CD14-positive monocyte (primary cell): ENCODE data around the gene SLC25A26. TPM values are rescaled to one million over a fixed set of nuclear protein-coding genes. Genes with fewer than 3 reads are reported as not detected.

Experiments used
- DNase-seq, 3 donors: peaks; one replicate each; pipeline ENCODE4 v3.0.0-alpha.2; 2011 to 2022
- H2AFZ ChIP-seq: 2 replicates; pipeline ENCODE4 v1.6.0; 2012; ENCODE audit warnings: mild to moderate bottlenecking, low read depth, low read length, inconsistent platforms; ENCODE audit not compliant: insufficient read depth, poor library complexity, severe bottlenecking
- H3K27ac ChIP-seq, 2 donors: 1 replicate in 1 of 2; 2 replicates in 1 of 2; pipeline ENCODE4 v1.5.1; 2012 to 2013; ENCODE audit warnings: low read length in 2 of 2, control low read depth in 1 of 2, inconsistent platforms in 1 of 2, low read depth in 1 of 2, mild to moderate bottlenecking in 1 of 2
- H3K27me3 ChIP-seq, 2 donors: one replicate each; pipeline versions ENCODE4 v1.6.0 to v1.6.1; 2011 to 2013; ENCODE audit warnings: low read length in 2 of 2; ENCODE audit not compliant: control insufficient read depth in 2 of 2, insufficient read depth in 2 of 2
- H3K36me3 ChIP-seq, 2 donors: replicated peaks in 1 of 2; 1 replicate in 1 of 2; 2 replicates in 1 of 2; pipeline versions ENCODE4 v1.5.1 to v1.6.1; 2012 to 2013; ENCODE audit warnings: low read length in 2 of 2, control low read depth in 1 of 2, inconsistent platforms in 1 of 2, mild to moderate bottlenecking in 1 of 2; ENCODE audit not compliant: insufficient read depth in 2 of 2, control insufficient read depth in 1 of 2
- H3K4me1 ChIP-seq, 2 donors: 1 replicate in 1 of 2; 2 replicates in 1 of 2; pipeline versions ENCODE4 v1.5.1 to v1.6.1; 2012 to 2013; ENCODE audit warnings: low read length in 2 of 2, control low read depth in 1 of 2, inconsistent platforms in 1 of 2, mild to moderate bottlenecking in 1 of 2, moderate library complexity in 1 of 2; ENCODE audit not compliant: insufficient read depth in 2 of 2, control insufficient read depth in 1 of 2
- H3K4me2 ChIP-seq: replicated peaks from 2 replicates; pipeline ENCODE3; 2012; ENCODE audit warnings: low read length, moderate library complexity, mild to moderate bottlenecking; ENCODE audit not compliant: poor library complexity, severe bottlenecking; ENCODE audit errors: extremely low read depth
- H3K4me3 ChIP-seq, 3 experiments: fragments of 200-600 bp in 1 of 3; sonication (generic) in 1 of 3; replicated peaks in 1 of 3; 1 replicate in 2 of 3; 2 replicates in 1 of 3; pipeline ENCODE4 v1.5.1; 2011 to 2013; ENCODE audit warnings: low read length in 3 of 3, mild to moderate bottlenecking in 3 of 3, control low read depth in 2 of 3, low read depth in 2 of 3, inconsistent platforms in 1 of 3, moderate library complexity in 1 of 3
- H3K79me2 ChIP-seq: 2 replicates; pipeline ENCODE4 v1.6.0; 2012; ENCODE audit warnings: mild to moderate bottlenecking, control low read depth, inconsistent platforms, low read length, moderate library complexity; ENCODE audit not compliant: insufficient read depth
- H3K9ac ChIP-seq: 2 replicates; pipeline ENCODE4 v1.6.0; 2017; ENCODE audit warnings: low read length, mild to moderate bottlenecking; ENCODE audit not compliant: insufficient read depth, poor library complexity, severe bottlenecking
- H3K9me3 ChIP-seq, 2 donors: replicated peaks in 1 of 2; 1 replicate in 1 of 2; 2 replicates in 1 of 2; pipeline versions ENCODE4 v1.5.1 to v1.6.1; 2012 to 2013; ENCODE audit warnings: low read length in 2 of 2, control low read depth in 1 of 2; ENCODE audit not compliant: control insufficient read depth in 1 of 2, insufficient read depth in 1 of 2
- H4K20me1 ChIP-seq: 2 replicates; pipeline ENCODE4 v1.6.0; 2012; ENCODE audit warnings: mild to moderate bottlenecking, low read length, control low read depth, moderate library complexity; ENCODE audit not compliant: insufficient read depth
- H3K27ac Mint-ChIP-seq, 7 donors: one replicate each; pipeline ENCODE4 v1.8.0; 2020; ENCODE audit warnings: mild to moderate bottlenecking in 7 of 7, mixed read lengths in 7 of 7, moderate library complexity in 6 of 7, inconsistent platforms in 2 of 7
- H3K27me3 Mint-ChIP-seq, 3 donors: one replicate each; pipeline ENCODE4 v1.8.0; 2021 to 2022; ENCODE audit warnings: low read depth in 3 of 3, mild to moderate bottlenecking in 3 of 3, mixed read lengths in 3 of 3, moderate library complexity in 3 of 3, inconsistent platforms in 1 of 3
- H3K36me3 Mint-ChIP-seq, 2 donors: one replicate each; pipeline ENCODE4 v1.8.0; 2020; ENCODE audit warnings: mixed read lengths in 2 of 2, inconsistent platforms in 1 of 2, mild to moderate bottlenecking in 1 of 2
- H3K4me1 Mint-ChIP-seq: one replicate; pipeline ENCODE4 v1.8.0; 2020; ENCODE audit warnings: mild to moderate bottlenecking, mixed read lengths
- H3K4me3 Mint-ChIP-seq, 2 donors: one replicate each; pipeline ENCODE4 v1.8.0; 2020; ENCODE audit warnings: mild to moderate bottlenecking in 2 of 2, mixed read lengths in 2 of 2, moderate library complexity in 1 of 2
- H3K9me3 Mint-ChIP-seq, 7 donors: one replicate each; pipeline ENCODE4 v1.8.0; 2020 to 2022; ENCODE audit warnings: mixed read lengths in 7 of 7, mild to moderate bottlenecking in 6 of 7, moderate library complexity in 6 of 7, inconsistent platforms in 2 of 7
- CTCF ChIP-seq: fragments of 200-600 bp; IDR thresholded peaks from one replicate; pipeline ENCODE4 v1.8.0; 2022; ENCODE audit warnings: antibody characterized with exemption, mild to moderate bottlenecking
- WGBS: methylation state at CpG from one replicate; pipeline ENCODE4 v1.1.5; 2013; ENCODE audit warnings: missing lambda C conversion rate; ENCODE audit not compliant: insufficient coverage; 5-methylcytosine and 5-hydroxymethylcytosine counted together
- intact Hi-C, 2 donors: fragments of 100-400 bp; cut with micrococcal nuclease; formaldehyde crosslinking; loops; one replicate each; pipeline versions ENCODE4 v1.15.0 to v1.15.1; 2023
- polyA plus RNA-seq, 3 donors: library from polyadenylated mRNA; depleted of rRNA in 1 of 3; unstranded in 2 of 3; stranded (reverse) in 1 of 3; fragments of 300-500 nt in 2 of 3; fragments of >200 nt in 1 of 3; fragmentation: Illumina TruSeq in 2 of 3; gene quantifications; 1 replicate in 2 of 3; 2 replicates in 1 of 3; pipeline ENCODE4 v1.2.3, GENCODE V29; 2012 to 2021

Gene SLC25A26
- polyA plus RNA-seq, 3 donors = 11.6 to 23.0 (median 14.4) TPM

- no peak overlapping the region for H3K9ac ChIP-seq
- no peak overlapping the region for H2AFZ ChIP-seq
- H3K4me3 ChIP-seq = no peak overlapping the region
- WGBS = 88% methylated on average over 11 of the region's 13 CpGs
- peak overlapping the region in 1 of 7 donors; percentile 22 for H3K27ac Mint-ChIP-seq
- no peak overlapping the region for H3K27ac ChIP-seq
- H3K27me3 Mint-ChIP-seq = no peaks in the 10 kb centered on the region
- H3K4me1 Mint-ChIP-seq = peaks cover 9% of the 10 kb centered on the region
- peaks cover 8 to 11% of the 10 kb centered on the region in 2 donors for H3K4me1 ChIP-seq
- DNase-seq = no peak
- no peaks in the 10 kb centered on the region for H3K79me2 ChIP-seq
- intact Hi-C loops = no loop called here
- H3K4me2 ChIP-seq = no peak overlapping the region
- no peaks in the 10 kb centered on the region for H3K36me3 ChIP-seq
- peaks cover 12 to 16% of the 10 kb centered on the region in 2 donors for H3K36me3 Mint-ChIP-seq
- H4K20me1 ChIP-seq = no peaks in the 10 kb centered on the region
- TF ChIP-seq CTCF = no peak
- H3K4me3 Mint-ChIP-seq = peak overlapping the region in 1 of 2 donors; percentile 31
- H3K27me3 ChIP-seq = no peaks in the 10 kb centered on the region
- no peaks in the 10 kb centered on the region for H3K9me3 ChIP-seq
- H3K9me3 Mint-ChIP-seq = peaks cover 0 to 1% (median 0%) of the 10 kb centered on the region in 7 donors
Observed at GRCh38 chr3:66393333-66394005, 172.7 kb downstream of the SLC25A26 start.

GRCh38 chr3:66394019-66394752 lies 173.4 kb downstream of the SLC25A26 start:
- no peak overlapping the region for H3K4me2 ChIP-seq
- 75% methylated on average over 10 of the region's 12 CpGs for WGBS
- no peaks in the 10 kb centered on the region for H3K79me2 ChIP-seq
- peaks cover 12 to 16% of the 10 kb centered on the region in 2 donors for H3K36me3 Mint-ChIP-seq
- peak overlapping the region in 1 of 2 donors; percentile 31 for H3K4me3 Mint-ChIP-seq
- no peak overlapping the region for H3K27ac ChIP-seq
- TF ChIP-seq CTCF = no peak
- no peak overlapping the region for H2AFZ ChIP-seq
- H3K27ac Mint-ChIP-seq = no peak overlapping the region
- H3K27me3 Mint-ChIP-seq = no peaks in the 10 kb centered on the region
- peaks cover 8 to 11% of the 10 kb centered on the region in 2 donors for H3K4me1 ChIP-seq
- H3K9me3 Mint-ChIP-seq = peaks cover 0 to 2% (median 0%) of the 10 kb centered on the region in 7 donors
- no peak overlapping the region for H3K4me3 ChIP-seq
- no peaks in the 10 kb centered on the region for H3K9me3 ChIP-seq
- H3K36me3 ChIP-seq = no peaks in the 10 kb centered on the region
- no peaks in the 10 kb centered on the region for H4K20me1 ChIP-seq
- no peaks in the 10 kb centered on the region for H3K27me3 ChIP-seq
- intact Hi-C loops = no loop called here
- DNase-seq = no peak
- H3K4me1 Mint-ChIP-seq = peaks cover 9% of the 10 kb centered on the region
- no peak overlapping the region for H3K9ac ChIP-seq
